Raji (cell line): ENCODE results near the gene RFPL2.

Experiments
- POLR2A ChIP-seq: IDR thresholded peaks from 2 replicates; pipeline ENCODE4 v1.6.1; 2011; ENCODE audit warnings: low read depth, low read length, control low read depth; ENCODE audit not compliant: insufficient read depth

RFPL2 gene

GRCh38 chr22:32204856-32205722 is at the start of gene RFPL2:
Gene RFPL2, minus strand, starts transcription at chr22:32205073. Its CDS starts 2,622 bp downstream, at chr22:32202451.
- no peak for TF ChIP-seq POLR2A

GRCh38 chr22:32249231-32249630 is 44.4 kb upstream of the RFPL2 start:
- TF ChIP-seq POLR2A = no peak

GRCh38 chr22:32248276-32248675 is 43.4 kb upstream of the RFPL2 start:
- no peak for TF ChIP-seq POLR2A

GRCh38 chr22:32246166-32246565 is 41.3 kb upstream of the RFPL2 start:
- TF ChIP-seq POLR2A = no peak

GRCh38 chr22:32245042-32245441 is 40.2 kb upstream of the RFPL2 start:
- TF ChIP-seq POLR2A = no peak

- no peak for TF ChIP-seq POLR2A
Measured at GRCh38 chr22:32244547-32244946, 39.7 kb upstream of the RFPL2 start.

GRCh38 chr22:32240461-32240860 is 35.6 kb upstream of the RFPL2 start:
- no peak for TF ChIP-seq POLR2A

GRCh38 chr22:32237906-32238305 is 33.0 kb upstream of the RFPL2 start:
- no peak for TF ChIP-seq POLR2A

- TF ChIP-seq POLR2A = no peak
Measured at GRCh38 chr22:32236970-32237369, 32.1 kb upstream of the RFPL2 start.

- no peak for TF ChIP-seq POLR2A
Measured at GRCh38 chr22:32233091-32233490, 28.2 kb upstream of the RFPL2 start.

- TF ChIP-seq POLR2A = no peak
Measured at GRCh38 chr22:32232191-32232830, 27.4 kb upstream of the RFPL2 start.

- no peak for TF ChIP-seq POLR2A
Measured at GRCh38 chr22:32226326-32227104, 21.6 kb upstream of the RFPL2 start.

- no peak for TF ChIP-seq POLR2A
Measured at GRCh38 chr22:32222991-32223390, 18.1 kb upstream of the RFPL2 start.

GRCh38 chr22:32219026-32219425 is 14.2 kb upstream of the RFPL2 start:
- no peak for TF ChIP-seq POLR2A

- TF ChIP-seq POLR2A = no peak
Measured at GRCh38 chr22:32218470-32218869, 13.6 kb upstream of the RFPL2 start.
